Stomach (tissue), 4 donors: ENCODE measurements around the gene RBFOX2.

Experiments used
- EP300 ChIP-seq: sonication (generic); formaldehyde crosslinking; IDR thresholded peaks from one replicate; pipeline ENCODE4 v1.6.1; 2017; ENCODE audit warnings: antibody characterized with exemption
- POLR2A ChIP-seq, 4 donors: fragments of 450-650 bp; IDR thresholded peaks; one replicate each; pipeline ENCODE4 v1.6.1; 2016; ENCODE audit warnings: antibody characterized with exemption in 4 of 4, control low read depth in 2 of 4, mild to moderate bottlenecking in 1 of 4, moderate library complexity in 1 of 4
- POLR2AphosphoS5 ChIP-seq, 3 donors: sonication (generic); formaldehyde crosslinking; IDR thresholded peaks; one replicate each; pipeline ENCODE4 v1.6.1; 2016; ENCODE audit warnings: antibody characterized with exemption in 3 of 3
- TF ChIP-seq, protein P1 (sequence below), 7 experiments: fragments of 450-650 bp in 4 of 7; fragments of 200-600 bp in 3 of 7; sonication (generic) in 3 of 7; IDR thresholded peaks; one replicate each; pipeline ENCODE4 v1.5.1; 2016 to 2019; ENCODE audit warnings: antibody characterized with exemption in 7 of 7, control low read depth in 2 of 7, mild to moderate bottlenecking in 1 of 7

- TF ChIP-seq, protein P1, sequence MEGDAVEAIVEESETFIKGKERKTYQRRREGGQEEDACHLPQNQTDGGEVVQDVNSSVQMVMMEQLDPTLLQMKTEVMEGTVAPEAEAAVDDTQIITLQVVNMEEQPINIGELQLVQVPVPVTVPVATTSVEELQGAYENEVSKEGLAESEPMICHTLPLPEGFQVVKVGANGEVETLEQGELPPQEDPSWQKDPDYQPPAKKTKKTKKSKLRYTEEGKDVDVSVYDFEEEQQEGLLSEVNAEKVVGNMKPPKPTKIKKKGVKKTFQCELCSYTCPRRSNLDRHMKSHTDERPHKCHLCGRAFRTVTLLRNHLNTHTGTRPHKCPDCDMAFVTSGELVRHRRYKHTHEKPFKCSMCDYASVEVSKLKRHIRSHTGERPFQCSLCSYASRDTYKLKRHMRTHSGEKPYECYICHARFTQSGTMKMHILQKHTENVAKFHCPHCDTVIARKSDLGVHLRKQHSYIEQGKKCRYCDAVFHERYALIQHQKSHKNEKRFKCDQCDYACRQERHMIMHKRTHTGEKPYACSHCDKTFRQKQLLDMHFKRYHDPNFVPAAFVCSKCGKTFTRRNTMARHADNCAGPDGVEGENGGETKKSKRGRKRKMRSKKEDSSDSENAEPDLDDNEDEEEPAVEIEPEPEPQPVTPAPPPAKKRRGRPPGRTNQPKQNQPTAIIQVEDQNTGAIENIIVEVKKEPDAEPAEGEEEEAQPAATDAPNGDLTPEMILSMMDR (IDR thresholded peaks at IDR 0.05): no peak
- TF ChIP-seq POLR2A (IDR thresholded peaks at IDR 0.05) (no peak), POLR2AphosphoS5 (IDR thresholded peaks at IDR 0.05) (no peak), EP300 (no peak)
These were observed 61.6 kb downstream of the RBFOX2 start for GRCh38 chr22:35967046-35967397.
